Measurements from ENCODE around the gene NPIPB13.
"Not testable (repeated sequence)": the region's sequence is repeated elsewhere in the genome, so short reads cannot be mapped to it uniquely, and the experiment has no call there.

NPIPB13 gene

DNA sequence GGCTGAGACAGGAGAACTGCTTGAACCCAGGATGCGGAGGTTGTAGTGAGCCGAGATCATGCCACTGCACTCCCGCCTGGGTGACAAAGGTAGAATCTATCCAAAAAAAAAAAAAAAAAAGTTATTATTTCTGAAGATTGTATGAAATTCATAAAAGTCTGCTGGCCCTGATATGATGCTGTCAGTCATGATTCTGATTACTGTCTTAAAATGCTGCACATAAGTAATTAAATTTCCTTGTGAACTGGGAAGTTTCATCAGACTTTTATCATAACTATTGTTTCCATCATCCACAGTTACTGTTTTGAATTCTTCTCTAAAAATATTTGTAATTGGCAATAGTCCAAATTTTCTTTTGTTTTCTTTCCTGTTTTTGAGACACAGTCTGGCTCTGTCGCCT, at the start of gene NPIPB13:
TSS of gene NPIPB13 (minus strand) at position 101 of the 400 bp plus-strand sequence. CDS start 2,906 bp downstream, outside the sequence.
- DNase-seq, result not testable (repeated sequence)

DNA sequence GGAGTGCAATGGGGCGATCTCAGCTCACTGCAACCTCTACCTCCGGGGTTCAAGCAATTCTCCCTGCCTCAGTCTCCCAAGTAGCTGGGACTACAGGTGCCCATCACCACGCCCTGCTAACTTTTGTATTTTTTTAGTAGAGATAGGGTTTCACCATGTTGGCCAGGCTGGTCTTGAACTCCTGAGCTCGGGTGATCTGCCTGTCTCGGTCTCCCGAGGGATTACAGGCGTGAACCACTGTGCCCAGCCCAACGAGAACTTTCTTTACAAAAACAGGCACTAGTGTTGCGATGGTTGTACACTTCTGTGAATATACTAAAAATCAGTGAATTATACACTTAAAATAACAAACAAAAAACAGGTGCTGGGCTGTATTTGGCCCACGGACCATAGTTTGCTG, 34.1 kb upstream of the NPIPB13 start:
- not testable (repeated sequence) for DNase-seq

DNA sequence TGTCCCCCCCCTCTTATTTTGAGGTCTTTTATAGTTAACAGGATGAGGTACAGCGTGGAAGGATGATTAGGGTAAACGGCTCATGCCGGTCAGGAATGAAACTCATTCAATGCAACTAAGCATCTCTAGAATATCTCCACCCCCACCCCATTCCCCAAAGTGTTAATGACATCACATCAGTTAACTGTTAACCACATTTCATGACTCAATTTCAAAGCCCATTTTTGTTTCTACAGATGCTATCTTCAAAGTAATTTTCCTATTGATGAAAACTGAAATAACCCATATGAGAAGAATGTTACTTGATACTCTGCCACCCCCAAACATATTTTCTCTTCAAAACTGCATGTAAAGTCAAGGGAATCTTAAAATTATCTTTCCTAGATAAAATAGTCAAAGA, 30.2 kb upstream of the NPIPB13 start:
- DNase-seq, result not testable (repeated sequence)

DNA sequence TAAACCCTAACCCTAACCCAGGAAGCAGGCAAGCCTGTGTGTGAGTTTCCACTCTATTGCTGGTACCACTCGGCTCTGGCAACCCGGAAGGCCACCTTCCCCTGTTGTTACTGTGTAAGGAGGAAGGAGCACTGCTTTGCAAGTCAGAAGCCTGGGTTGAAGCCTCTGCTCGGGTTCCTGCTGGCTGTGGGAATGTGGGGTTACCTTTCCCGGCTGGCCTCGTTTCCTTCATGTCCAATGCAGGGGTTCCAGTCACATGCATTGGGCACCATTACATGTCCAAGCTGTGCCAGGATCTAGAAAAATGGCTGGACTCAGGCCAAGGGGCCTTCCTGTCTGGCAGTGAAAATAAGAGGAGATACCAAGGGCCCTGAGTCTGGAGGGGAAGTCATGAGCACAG, 31.2 kb downstream of the NPIPB13 start:
- not testable (repeated sequence) for DNase-seq

DNA sequence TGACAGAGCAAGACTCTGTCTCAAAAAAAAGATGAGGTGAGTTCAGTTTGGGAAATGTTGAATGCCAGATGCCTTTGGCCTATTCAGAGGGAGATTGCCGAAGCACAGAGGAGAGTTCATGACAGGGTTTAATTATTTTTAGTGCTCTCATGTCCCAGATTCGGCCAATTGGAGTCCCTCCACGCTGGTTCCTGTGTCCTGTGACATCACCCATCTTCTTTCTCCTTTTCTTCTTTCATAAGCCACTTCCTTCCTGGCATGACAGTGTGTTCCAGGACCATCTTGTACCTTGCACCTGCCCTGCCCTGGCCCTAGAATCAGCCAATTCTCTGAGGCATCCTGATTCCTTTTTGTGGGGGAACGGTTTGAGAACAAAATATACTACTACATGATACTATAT, 36.9 kb downstream of the NPIPB13 start:
- DNase-seq, result not testable (repeated sequence)

DNA sequence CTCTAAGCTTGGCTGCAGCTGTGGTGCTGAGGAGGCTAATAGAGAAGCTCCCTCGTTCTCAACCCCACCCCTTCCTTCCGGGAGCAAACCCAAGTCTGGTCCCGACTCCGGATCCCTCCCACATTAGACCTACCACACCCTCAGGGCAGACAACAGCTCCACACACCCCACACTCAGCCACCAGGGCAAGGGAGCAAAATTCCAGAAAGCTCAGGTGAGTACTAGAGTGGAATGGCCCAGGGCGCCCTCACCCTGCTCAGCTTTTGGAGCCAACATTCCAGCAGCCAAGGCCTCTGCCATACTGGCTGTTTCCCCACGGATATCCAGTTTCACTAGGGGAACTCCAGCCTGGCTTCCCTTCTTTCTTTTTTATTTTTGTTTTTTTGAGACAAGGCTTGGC, 39.2 kb downstream of the NPIPB13 start:
- not testable (repeated sequence) for DNase-seq

DNA sequence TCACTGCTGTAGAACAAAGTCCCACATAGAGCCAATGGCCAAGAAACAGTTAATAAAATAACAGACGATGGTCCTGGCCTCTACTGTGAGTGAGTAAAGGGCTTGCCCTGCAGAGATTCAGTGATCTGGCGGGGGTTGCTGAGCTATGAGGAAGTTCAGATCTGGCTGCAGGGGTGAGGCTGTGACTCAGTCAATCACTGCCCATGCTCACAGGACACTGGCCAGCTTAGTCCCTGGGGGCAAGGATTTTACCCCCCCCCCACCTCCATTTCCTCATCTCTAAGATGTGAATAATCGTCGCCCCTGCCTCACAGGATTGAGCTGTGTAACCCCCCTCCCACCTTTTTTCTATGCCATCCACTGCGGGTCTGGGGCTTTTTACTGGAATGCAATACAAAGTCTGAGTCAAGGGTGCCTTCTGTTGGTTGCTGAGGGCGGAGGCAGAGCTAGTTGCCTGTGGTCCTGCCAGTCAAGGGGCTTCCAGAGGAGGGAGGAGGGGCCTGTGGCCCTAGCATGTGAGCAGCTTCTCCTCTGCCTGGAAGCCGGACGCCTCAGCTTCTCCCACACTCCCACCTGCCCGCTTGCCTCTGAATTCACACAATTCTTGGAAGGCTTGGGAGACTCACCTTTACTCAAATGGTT, 41.1 kb downstream of the NPIPB13 start:
- DNase-seq, result not testable (repeated sequence)

DNA sequence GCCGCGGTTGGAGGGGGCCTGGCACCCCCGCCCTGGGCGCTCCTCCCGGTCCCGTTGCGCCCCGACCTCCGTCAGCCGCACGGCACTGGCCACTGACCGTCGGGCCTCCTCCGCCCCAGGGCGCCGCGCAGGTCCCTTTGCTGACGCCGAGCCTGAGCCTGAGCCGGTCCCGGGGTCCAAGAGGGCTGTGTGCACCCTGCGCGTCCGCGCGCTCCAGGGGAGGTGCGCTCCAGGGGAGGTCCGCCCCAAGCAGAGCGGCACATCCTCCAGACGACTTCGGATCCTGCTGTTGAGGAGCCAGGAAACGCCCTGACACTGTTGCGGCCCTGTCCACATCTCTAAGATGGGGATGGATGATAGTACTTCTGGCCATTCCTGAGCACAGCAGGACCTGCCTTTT, 42.0 kb downstream of the NPIPB13 start:
- not testable (repeated sequence) for DNase-seq

DNA sequence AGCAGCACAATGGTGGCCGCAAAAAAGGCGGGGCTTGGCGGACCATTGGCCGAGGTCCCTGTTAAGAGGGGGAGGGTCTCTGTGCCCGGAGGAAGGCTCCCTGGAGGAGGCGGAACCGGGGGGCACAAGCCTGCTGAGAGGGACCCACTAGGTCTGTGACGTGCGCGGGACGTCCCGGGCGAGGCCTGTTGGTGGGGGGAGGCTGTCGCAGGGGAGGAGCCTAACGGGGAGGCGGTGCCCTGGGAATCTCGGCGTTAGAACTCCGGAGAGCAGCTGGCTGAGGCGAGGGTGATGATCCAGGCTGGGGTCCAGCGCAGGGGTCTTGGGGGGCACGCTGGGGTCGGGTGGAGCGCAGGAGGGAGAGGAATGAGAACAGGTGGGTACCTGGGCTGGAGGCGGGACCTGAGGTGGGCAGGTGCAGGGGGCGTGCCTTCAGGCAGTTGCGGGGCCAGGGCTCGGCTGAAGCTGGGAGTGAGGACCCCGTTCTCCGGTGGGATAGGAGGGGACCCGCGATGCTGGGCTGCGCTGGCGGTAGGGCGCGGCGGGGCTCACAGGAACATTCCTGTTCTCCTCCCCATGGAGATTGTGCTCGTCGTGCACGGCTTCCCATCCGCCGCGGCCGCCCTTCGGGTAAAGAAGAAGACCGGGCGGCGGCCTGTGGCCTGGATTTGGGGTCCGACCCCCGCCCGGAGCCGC, 42.6 kb downstream of the NPIPB13 start:
- DNase-seq, result not testable (repeated sequence)

DNA sequence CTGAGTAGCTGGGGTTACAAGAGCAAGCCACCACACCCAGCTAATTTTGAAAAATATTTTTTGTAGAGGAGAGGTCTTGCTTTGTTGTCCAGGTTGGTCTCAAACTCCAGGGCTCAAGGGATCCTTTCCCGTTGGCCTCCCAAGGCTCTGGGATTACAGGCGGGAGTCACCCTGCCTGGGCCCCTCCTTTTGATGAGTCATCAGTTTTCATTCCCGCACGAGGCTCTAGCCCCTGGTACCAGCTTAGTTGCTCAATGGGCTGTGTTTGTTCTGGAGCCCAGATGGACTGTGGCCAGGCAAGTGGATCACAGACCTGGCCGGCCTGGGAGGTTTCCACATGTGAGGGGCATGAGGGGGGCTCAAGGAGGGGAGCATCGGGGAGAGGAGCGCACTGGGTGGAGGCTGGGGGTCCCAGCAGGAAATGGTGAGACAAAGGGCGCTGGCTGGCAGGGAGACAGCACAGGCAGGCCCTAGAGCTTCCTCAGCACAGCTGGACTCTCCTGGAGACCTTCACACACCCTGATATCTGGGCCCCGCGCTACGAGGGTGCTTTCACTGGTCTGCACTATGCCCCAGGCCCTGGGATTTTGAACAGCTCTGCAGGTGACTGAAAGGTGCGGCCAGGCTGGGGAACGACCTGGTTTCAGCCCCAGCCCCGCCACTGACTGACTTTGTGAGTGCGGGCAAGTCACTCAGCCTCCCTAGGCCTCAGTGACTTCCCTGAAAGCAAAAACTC, 48.5 kb downstream of the NPIPB13 start:
- DNase-seq, result not testable (repeated sequence)

DNA sequence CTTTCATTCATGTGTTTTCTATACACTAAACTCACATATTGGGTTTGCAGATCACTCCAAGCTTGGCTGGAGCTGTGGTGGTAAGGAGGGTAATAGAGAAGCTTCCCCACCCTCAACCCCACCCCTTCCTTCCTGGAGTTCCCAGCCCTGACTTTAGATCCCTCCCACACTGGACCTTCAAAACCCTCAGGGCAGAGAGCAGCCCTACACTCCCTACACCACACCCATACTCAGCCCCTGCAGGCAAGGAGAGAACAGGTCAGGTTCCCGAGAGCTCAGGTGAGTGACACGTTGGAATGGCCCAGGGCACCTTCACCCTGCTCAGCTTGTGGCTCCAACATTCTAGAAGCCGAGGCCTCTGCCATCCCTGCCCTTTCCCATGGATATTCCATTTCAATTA, 49.2 kb downstream of the NPIPB13 start, which contains the start of gene SULT1A3:
TSS of gene SULT1A3 (plus strand) at position 207 of the 400 bp plus-strand sequence. CDS start 1,474 bp downstream, outside the sequence.
- DNase-seq, result not testable (repeated sequence)
